ENCODE measurements around the gene TOLLIP.

Gene TOLLIP

GRCh38 chr11:1281974-1282365 is 27.5 kb downstream of the TOLLIP start:
- H3K4me3 ChIP-seq (ENCODE audit: low read length) = no peak overlapping the region
- TF ChIP-seq CTCF (conservative IDR thresholded peaks at IDR 0.05; ENCODE audit: low read length) = no peak
- no peak for DNase-seq (ENCODE audit: low read depth)

GRCh38 chr11:1281326-1281973 is 28.0 kb downstream of the TOLLIP start:
- TF ChIP-seq CTCF (conservative IDR thresholded peaks at IDR 0.05; ENCODE audit: low read length) = no peak
- H3K4me3 ChIP-seq (ENCODE audit: low read length) = no peak overlapping the region
- peak; percentile 43 for DNase-seq (ENCODE audit: low read depth)

DNA sequence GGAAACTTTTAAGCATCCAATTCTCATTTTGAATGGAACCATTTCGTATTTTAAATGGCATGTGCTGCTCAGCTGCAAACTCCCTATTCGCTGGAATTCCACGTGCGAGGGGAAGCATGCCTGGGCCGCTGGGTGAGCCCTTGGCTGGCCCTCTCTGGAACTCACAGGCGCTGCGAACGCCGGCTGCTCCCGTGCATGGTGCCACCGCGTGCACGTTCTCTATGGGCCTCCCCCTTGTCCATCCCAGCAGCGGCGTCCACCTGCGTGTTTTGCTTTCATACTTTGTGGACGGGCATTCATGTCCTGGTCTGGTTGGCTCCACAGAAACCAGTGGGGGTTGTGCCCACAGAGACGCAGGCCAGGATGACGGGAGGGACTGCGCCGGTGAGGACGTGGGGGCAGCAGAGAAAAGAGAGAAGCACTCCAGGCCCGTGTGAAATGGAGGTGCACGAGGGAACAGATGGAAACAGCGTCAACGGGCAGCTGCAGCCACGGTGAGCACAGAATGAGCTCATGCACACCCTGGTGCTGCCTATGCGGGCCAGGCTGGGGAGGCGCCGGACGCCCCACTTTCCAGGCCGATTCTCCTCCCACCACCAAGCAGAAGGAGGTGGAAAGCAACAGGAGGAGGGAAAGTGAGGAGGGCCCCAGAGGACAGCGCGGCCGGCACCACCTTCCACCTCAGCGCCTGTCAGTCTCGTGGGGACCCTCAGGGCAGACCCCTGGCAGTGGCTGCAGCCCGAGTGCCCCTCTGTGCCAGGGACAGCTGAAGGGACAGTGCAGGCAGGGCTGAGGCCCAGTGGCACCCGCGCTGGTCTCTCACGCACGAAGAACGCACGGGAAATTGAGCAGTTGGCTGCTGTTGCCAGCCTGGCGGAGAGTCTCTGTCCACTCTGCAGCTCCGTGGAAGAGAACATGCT is 29.1 kb downstream of the TOLLIP start:
- no peak for TF ChIP-seq CTCF (conservative IDR thresholded peaks at IDR 0.05; ENCODE audit: low read length)
- H3K4me3 ChIP-seq (ENCODE audit: low read length) = no peak overlapping the region
- no peak for DNase-seq (ENCODE audit: low read depth)

- no peak for TF ChIP-seq CTCF (conservative IDR thresholded peaks at IDR 0.05; ENCODE audit: low read length)
- no peak for DNase-seq (ENCODE audit: low read depth)
- H3K4me3 ChIP-seq (ENCODE audit: low read length) = no peak overlapping the region
Observed at GRCh38 chr11:1279674-1280055, 29.8 kb downstream of the TOLLIP start.

- no peak for TF ChIP-seq CTCF (conservative IDR thresholded peaks at IDR 0.05; ENCODE audit: low read length)
- H3K4me3 ChIP-seq (ENCODE audit: low read length) = no peak overlapping the region
- DNase-seq (ENCODE audit: low read depth) = no peak
Observed at GRCh38 chr11:1278766-1279673, 30.4 kb downstream of the TOLLIP start.

DNA sequence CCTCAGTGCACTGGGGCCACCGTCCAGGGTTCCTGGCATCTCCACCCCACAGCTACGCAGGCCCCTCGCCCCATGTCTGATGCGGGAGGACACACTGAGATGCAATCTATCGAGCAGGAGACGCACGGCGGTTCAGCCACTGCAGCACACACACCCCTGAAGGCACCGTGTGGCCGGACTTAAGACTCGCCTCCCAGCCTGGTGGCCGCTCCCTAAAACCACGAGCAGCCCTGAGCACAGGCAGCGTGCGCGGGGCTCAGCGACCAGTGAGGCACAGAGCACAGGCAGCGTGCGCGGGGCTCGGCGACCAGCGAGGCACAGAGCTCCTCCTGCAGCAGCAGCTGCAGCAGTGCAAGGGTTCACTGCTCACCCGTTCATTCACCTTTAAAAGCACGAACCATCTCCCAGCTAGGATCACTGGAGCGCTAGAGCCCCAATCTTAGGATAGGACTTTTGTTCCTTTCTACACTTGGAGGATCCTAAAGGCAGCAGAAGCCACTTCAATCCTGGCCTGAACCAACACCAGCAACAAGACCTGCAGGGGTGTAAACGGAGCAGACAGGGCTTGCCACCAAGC is 31.4 kb downstream of the TOLLIP start:
- H3K4me3 ChIP-seq (ENCODE audit: low read length) = no peak overlapping the region
- DNase-seq (ENCODE audit: low read depth) = no peak
- no peak for TF ChIP-seq CTCF (conservative IDR thresholded peaks at IDR 0.05; ENCODE audit: low read length)

Measured in AG10803 (cell line).